Endothelial cell of umbilical vein (primary cell): ENCODE data around the gene CYP1A2. TPM values are rescaled to one million over a fixed set of nuclear protein-coding genes. Genes with fewer than 3 reads are reported as not detected.

Source experiments
- BruUV-seq: library from RNA; stranded (reverse); fragments of 400-500 nt; replicated peaks from 2 replicates; lab custom pipeline; 2021; lab: Mats Ljungman, UMichigan
- CTCF ChIA-PET: fragments of 300-600, 350-600 bp; sonication (Branson Sonifier 250); formaldehyde crosslinking; loops from one replicate; lab custom pipeline; 2021; ENCODE audit warnings: antibody characterized with exemption, inconsistent platforms; lab: Charles Lee
- POLR2A ChIA-PET: fragments of 300-600, 350-600 bp; sonication (Branson Sonifier 250); formaldehyde crosslinking; loops from one replicate; lab custom pipeline; 2021; ENCODE audit warnings: antibody characterized with exemption, inconsistent platforms; lab: Charles Lee
- DNase-seq: peaks from one replicate; pipeline ENCODE4 v3.0.0-alpha.2; 2011; ENCODE audit warnings: low read depth, low spot score
- FAIRE-seq: peaks from 2 replicates; lab custom pipeline; 2011; peaks lifted over from hg19 to GRCh38; lab: Jason Lieb, UNC
- H2AFZ ChIP-seq: 2 replicates; pipeline ENCODE4 v1.6.0; 2012; ENCODE audit warnings: low read depth, low read length, control low read depth, inconsistent platforms
- H3K27ac ChIP-seq: 2 replicates; pipeline ENCODE4 v1.5.1; 2011; ENCODE audit warnings: low read depth, mild to moderate bottlenecking, control low read depth, low read length, moderate library complexity; ENCODE audit not compliant: insufficient read depth
- H3K27me3 ChIP-seq, 2 experiments: 2 replicates each; pipeline versions ENCODE4 v1.6.0 to v1.6.1; 2011; ENCODE audit warnings: low read length in 2 of 2, mixed read lengths in 1 of 2; ENCODE audit not compliant: control insufficient read depth in 2 of 2, insufficient read depth in 2 of 2
- H3K36me3 ChIP-seq, 2 experiments: 2 replicates in 1 of 2; 3 replicates in 1 of 2; pipeline ENCODE4 v1.5.1; 2011; ENCODE audit warnings: low read length in 2 of 2, mild to moderate bottlenecking in 1 of 2, moderate library complexity in 1 of 2; ENCODE audit not compliant: control insufficient read depth in 2 of 2, insufficient read depth in 2 of 2; ENCODE audit errors: extremely low read depth in 1 of 2
- H3K4me1 ChIP-seq: 3 replicates; pipeline ENCODE4 v1.5.1; 2011; ENCODE audit warnings: mild to moderate bottlenecking, low read length; ENCODE audit not compliant: control insufficient read depth, insufficient read depth; ENCODE audit errors: extremely low read depth
- H3K4me2 ChIP-seq: 2 replicates; pipeline ENCODE4 v1.6.1; 2011; ENCODE audit warnings: low read length, control low read depth, mixed read lengths; ENCODE audit not compliant: insufficient read depth
- H3K4me3 ChIP-seq, 3 experiments: fragments of 200-600 bp in 1 of 3; sonication (generic), shearing (Covaris generic) in 1 of 3; replicated peaks in 1 of 3; 2 replicates each; pipeline ENCODE4 v1.5.1; 2011 to 2016; ENCODE audit warnings: control low read depth in 3 of 3, low read length in 3 of 3, mild to moderate bottlenecking in 2 of 3, inconsistent platforms in 1 of 3, low read depth in 1 of 3, moderate library complexity in 1 of 3; ENCODE audit not compliant: insufficient read depth in 1 of 3
- H3K79me2 ChIP-seq: 2 replicates; pipeline ENCODE4 v1.6.0; 2012; ENCODE audit warnings: low read length, inconsistent platforms; ENCODE audit not compliant: control insufficient read depth, insufficient read depth
- H3K9ac ChIP-seq: replicated peaks from 2 replicates; pipeline ENCODE3; 2011; ENCODE audit warnings: low read length, control low read depth; ENCODE audit not compliant: insufficient read depth; ENCODE audit errors: extremely low read depth
- H3K9me1 ChIP-seq: replicated peaks from 3 replicates; pipeline ENCODE4 v1.6.0; 2011; ENCODE audit warnings: mild to moderate bottlenecking, low read length; ENCODE audit not compliant: control insufficient read depth, insufficient read depth; ENCODE audit errors: extremely low read depth
- H3K9me3 ChIP-seq: replicated peaks from 2 replicates; pipeline ENCODE4 v1.5.1; 2012; ENCODE audit warnings: low read length, inconsistent platforms; ENCODE audit not compliant: control insufficient read depth, insufficient read depth
- H4K20me1 ChIP-seq: replicated peaks from 2 replicates; pipeline ENCODE3; 2011; ENCODE audit warnings: mild to moderate bottlenecking, low read length; ENCODE audit not compliant: control insufficient read depth, insufficient read depth; ENCODE audit errors: extremely low read depth
- CTCF ChIP-seq, 2 donors: IDR thresholded peaks; 1 replicate in 1 of 2; 2 replicates in 1 of 2; pipeline ENCODE4 v1.5.1; 2011; ENCODE audit warnings: low read length in 2 of 2, mild to moderate bottlenecking in 2 of 2, moderate library complexity in 2 of 2, control low read depth in 1 of 2, inconsistent platforms in 1 of 2, low read depth in 1 of 2; ENCODE audit not compliant: insufficient read depth in 1 of 2; ENCODE audit errors: extremely low read depth in 1 of 2
- EZH2 ChIP-seq: IDR thresholded peaks from 2 replicates; pipeline ENCODE4 v1.6.1; 2012; ENCODE audit warnings: borderline replicate concordance, low read depth, mild to moderate bottlenecking, moderate library complexity, low read length, inconsistent platforms; ENCODE audit not compliant: severe bottlenecking
- FOS ChIP-seq: IDR thresholded peaks from 2 replicates; pipeline ENCODE4 v1.6.1; 2011; ENCODE audit warnings: mild to moderate bottlenecking, low read length, moderate library complexity, borderline replicate concordance; ENCODE audit not compliant: insufficient read depth
- GATA2 ChIP-seq: IDR thresholded peaks from 2 replicates; pipeline ENCODE4 v1.7.0; 2011; ENCODE audit warnings: low read depth, mild to moderate bottlenecking, moderate library complexity, mixed read lengths, low read length; ENCODE audit not compliant: insufficient read length, insufficient read depth
- JUN ChIP-seq: IDR thresholded peaks from 2 replicates; pipeline ENCODE4 v1.6.1; 2011; ENCODE audit warnings: borderline replicate concordance, low read depth; ENCODE audit not compliant: insufficient read length, insufficient read depth
- MYC ChIP-seq: IDR thresholded peaks from one replicate; pipeline ENCODE4 v1.6.1; 2011; ENCODE audit warnings: mild to moderate bottlenecking, low read depth, low read length
- POLR2A ChIP-seq: IDR thresholded peaks from 2 replicates; pipeline ENCODE4 v1.6.1; 2012; ENCODE audit warnings: low read depth, mild to moderate bottlenecking, control low read depth, low read length
- POLR2AphosphoS5 ChIP-seq: IDR thresholded peaks from 2 replicates; pipeline ENCODE4 v1.6.1; 2012; ENCODE audit warnings: low read depth, mild to moderate bottlenecking, control low read depth, low read length, moderate library complexity; ENCODE audit not compliant: insufficient read depth
- dilution Hi-C: fragments of 300-500 bp; cut with MboI; formaldehyde crosslinking; loops from one replicate; pipeline ENCODE4 v1.15.0; 2019; ENCODE audit warnings: low sequenced_read_pairs; ENCODE audit not compliant: extremely low pct_ligation_motif_present
- intact Hi-C: fragments of 100-400 bp; cut with micrococcal nuclease; formaldehyde crosslinking; loops from one replicate; pipeline ENCODE4 v1.10.0; 2022
- polyA plus RNA-seq, 4 experiments: library from polyadenylated mRNA; depleted of rRNA in 3 of 4; stranded (reverse) in 3 of 4; unstranded in 1 of 4; fragments of >200 nt; gene quantifications; 2 replicates each; pipeline versions ENCODE4 v1.2.1 to v1.2.3, GENCODE V29; 2011 to 2012; ENCODE audit warnings: missing spikeins in 1 of 4
- total RNA-seq: library from RNA; stranded (reverse); gene quantifications from 2 replicates; pipeline ENCODE4 v1.2.3, GENCODE V29; 2021
- TF ChIP-seq, protein P1 (sequence below): IDR thresholded peaks from 2 replicates; pipeline ENCODE4 v1.6.1; 2011; ENCODE audit not compliant: insufficient read depth, insufficient read length

The CYP1A2 gene
- total and polyA plus RNA-seq, 2 donors (not counting 3 experiments of a cell fraction or from before 2014, with no cell fraction given), result not detected

GRCh38 chr15:74789741-74790079 is 41.1 kb downstream of the CYP1A2 start:
- H3K9ac ChIP-seq, result no peak overlapping the region
- dilution Hi-C loops (no loop called here), intact Hi-C loops (no loop called here)
- DNase-seq (no peak), FAIRE-seq (no peak)
- ChIA-PET POLR2A (no interaction called here), CTCF (interaction anchor here (1.5 kb wide), 1 partner anchor 19 kb away, joined by 4 read pairs; no protein-coding TSS in a partner anchor)
- H3K9me3 ChIP-seq, result no peaks in the 10 kb centered on the region
- no peak overlapping the region for H3K27ac ChIP-seq
- no peaks in the 10 kb centered on the region for H4K20me1 ChIP-seq
- H2AFZ ChIP-seq, result no peak overlapping the region
- H3K4me2 ChIP-seq, result no peak overlapping the region
- H3K4me1 ChIP-seq, result peaks cover 6% of the 10 kb centered on the region
- no TSS peak for BruUV-seq
- no peak overlapping the region for H3K4me3 ChIP-seq
- H3K79me2 ChIP-seq, result peaks cover 96% of the 10 kb centered on the region
- no peaks in the 10 kb centered on the region for H3K27me3 ChIP-seq
- TF ChIP-seq POLR2AphosphoS5 (no peak), POLR2A (no peak), FOS (no peak), JUN (no peak), CTCF (IDR thresholded peaks at IDR 0.05; ENCODE audit: extremely low read depth in 1 of 2, insufficient read depth in 1 of 2, low read depth in 1 of 2, low read length in 2 of 2) (no peak), GATA2 (no peak), MYC (no peak), EZH2 (no peak)
- TF ChIP-seq, protein P1, sequence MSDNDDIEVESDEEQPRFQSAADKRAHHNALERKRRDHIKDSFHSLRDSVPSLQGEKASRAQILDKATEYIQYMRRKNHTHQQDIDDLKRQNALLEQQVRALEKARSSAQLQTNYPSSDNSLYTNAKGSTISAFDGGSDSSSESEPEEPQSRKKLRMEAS, result no peak
- H3K9me1 ChIP-seq, result no peaks in the 10 kb centered on the region
- H3K36me3 ChIP-seq, result peaks cover 0 to 7% of the 10 kb centered on the region in 2 experiments
